ENCODE results near the gene ALX3.

Gene ALX3

GRCh38 chr1:110070671-110071242 is at the start of gene ALX3:
Gene ALX3 (minus strand): TSS chr1:110070672. CDS start chr1:110070612, 60 bp downstream.
- no peak for DNase-seq (ENCODE audit: low read depth)
- TF ChIP-seq CTCF (conservative IDR thresholded peaks at IDR 0.05; ENCODE audit: low read length) = no peak
- no peak within 1 kb of the TSS for H3K4me3 ChIP-seq (ENCODE audit: low read length)

- DNase-seq (ENCODE audit: low read depth) = no peak
- H3K4me3 ChIP-seq (ENCODE audit: low read length) = no peak overlapping the region
- no peak for TF ChIP-seq CTCF (conservative IDR thresholded peaks at IDR 0.05; ENCODE audit: low read length)
Measured at GRCh38 chr1:110119843-110120242, 49.4 kb upstream of the ALX3 start.

GRCh38 chr1:110118636-110119396 is 48.3 kb upstream of the ALX3 start:
- TF ChIP-seq CTCF (conservative IDR thresholded peaks at IDR 0.05; ENCODE audit: low read length) = no peak
- peak; percentile 41 for DNase-seq (ENCODE audit: low read depth)
- no peak overlapping the region for H3K4me3 ChIP-seq (ENCODE audit: low read length)

GRCh38 chr1:110114784-110115183 is 44.3 kb upstream of the ALX3 start:
- H3K4me3 ChIP-seq (ENCODE audit: low read length) = no peak overlapping the region
- no peak for TF ChIP-seq CTCF (conservative IDR thresholded peaks at IDR 0.05; ENCODE audit: low read length)
- DNase-seq (ENCODE audit: low read depth) = no peak

GRCh38 chr1:110114173-110114572 is 43.7 kb upstream of the ALX3 start:
- DNase-seq (ENCODE audit: low read depth) = no peak
- no peak overlapping the region for H3K4me3 ChIP-seq (ENCODE audit: low read length)
- TF ChIP-seq CTCF (conservative IDR thresholded peaks at IDR 0.05; ENCODE audit: low read length) = no peak

GRCh38 chr1:110113551-110113950 is 43.1 kb upstream of the ALX3 start:
- no peak overlapping the region for H3K4me3 ChIP-seq (ENCODE audit: low read length)
- TF ChIP-seq CTCF (conservative IDR thresholded peaks at IDR 0.05; ENCODE audit: low read length) = no peak
- DNase-seq (ENCODE audit: low read depth) = no peak

- no peak for TF ChIP-seq CTCF (conservative IDR thresholded peaks at IDR 0.05; ENCODE audit: low read length)
- no peak for DNase-seq (ENCODE audit: low read depth)
- no peak overlapping the region for H3K4me3 ChIP-seq (ENCODE audit: low read length)
Measured at GRCh38 chr1:110112656-110113055, 42.2 kb upstream of the ALX3 start.

All from AG10803 (cell line).